ENCODE data around the gene CETP. TPM values are rescaled to one million over a fixed set of nuclear protein-coding genes. Genes with fewer than 3 reads are reported as not detected.

CETP gene
- total RNA-seq, 6 experiments from 2014 or later: 0.62 to 11.8 (median 4.7) TPM

DNA sequence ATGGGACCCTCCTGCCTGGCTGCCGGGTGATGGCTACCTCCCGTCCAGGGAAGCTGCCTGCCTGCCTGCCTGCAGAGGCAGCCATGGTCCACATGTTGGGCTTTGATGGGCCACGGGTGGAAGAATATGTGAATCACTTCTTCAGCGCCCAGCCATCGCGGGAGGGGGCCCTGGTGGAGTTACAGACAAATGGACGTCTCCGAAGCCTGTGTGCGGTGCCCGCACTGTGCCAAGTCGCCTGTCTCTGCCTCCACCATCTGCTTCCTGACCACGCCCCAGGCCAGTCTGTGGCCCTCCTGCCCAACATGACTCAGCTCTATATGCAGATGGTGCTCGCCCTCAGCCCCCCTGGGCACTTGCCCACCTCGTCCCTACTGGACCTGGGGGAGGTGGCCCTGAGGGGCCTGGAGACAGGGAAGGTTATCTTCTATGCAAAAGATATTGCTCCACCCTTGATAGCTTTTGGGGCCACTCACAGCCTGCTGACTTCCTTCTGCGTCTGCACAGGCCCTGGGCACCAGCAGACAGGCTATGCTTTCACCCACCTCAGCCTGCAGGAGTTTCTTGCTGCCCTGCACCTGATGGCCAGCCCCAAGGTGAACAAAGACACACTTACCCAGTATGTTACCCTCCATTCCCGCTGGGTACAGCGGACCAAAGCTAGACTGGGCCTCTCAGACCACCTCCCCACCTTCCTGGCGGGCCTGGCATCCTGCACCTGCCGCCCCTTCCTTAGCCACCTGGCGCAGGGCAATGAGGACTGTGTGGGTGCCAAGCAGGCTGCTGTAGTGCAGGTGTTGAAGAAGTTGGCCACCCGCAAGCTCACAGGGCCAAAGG, 64.4 kb downstream of the CETP start:
- H3K4me3 ChIP-seq: no peak overlapping the region
- DNase-seq: peak in 1 of 3 donors; percentile 59
- 83% methylated on average over 1 of the region's 21 CpGs for WGBS (ENCODE audit: insufficient coverage, low coverage, low lambda C conversion rate, missing lambda C conversion rate)
- H3K4me1 ChIP-seq: no peaks in the 10 kb centered on the region
- H3K27ac ChIP-seq: no peak overlapping the region
- no peaks in the 10 kb centered on the region for H3K9me3 ChIP-seq
- ATAC-seq: peak in 2 of 4 donors; percentile 19 to 20
- no peaks in the 10 kb centered on the region for H3K27me3 ChIP-seq
- intact Hi-C loops (cut with DNase I): no loop called here
- peaks cover 0 to 9% (median 0%) of the 10 kb centered on the region in 4 donors for H3K36me3 ChIP-seq
- TF ChIP-seq, protein P1, sequence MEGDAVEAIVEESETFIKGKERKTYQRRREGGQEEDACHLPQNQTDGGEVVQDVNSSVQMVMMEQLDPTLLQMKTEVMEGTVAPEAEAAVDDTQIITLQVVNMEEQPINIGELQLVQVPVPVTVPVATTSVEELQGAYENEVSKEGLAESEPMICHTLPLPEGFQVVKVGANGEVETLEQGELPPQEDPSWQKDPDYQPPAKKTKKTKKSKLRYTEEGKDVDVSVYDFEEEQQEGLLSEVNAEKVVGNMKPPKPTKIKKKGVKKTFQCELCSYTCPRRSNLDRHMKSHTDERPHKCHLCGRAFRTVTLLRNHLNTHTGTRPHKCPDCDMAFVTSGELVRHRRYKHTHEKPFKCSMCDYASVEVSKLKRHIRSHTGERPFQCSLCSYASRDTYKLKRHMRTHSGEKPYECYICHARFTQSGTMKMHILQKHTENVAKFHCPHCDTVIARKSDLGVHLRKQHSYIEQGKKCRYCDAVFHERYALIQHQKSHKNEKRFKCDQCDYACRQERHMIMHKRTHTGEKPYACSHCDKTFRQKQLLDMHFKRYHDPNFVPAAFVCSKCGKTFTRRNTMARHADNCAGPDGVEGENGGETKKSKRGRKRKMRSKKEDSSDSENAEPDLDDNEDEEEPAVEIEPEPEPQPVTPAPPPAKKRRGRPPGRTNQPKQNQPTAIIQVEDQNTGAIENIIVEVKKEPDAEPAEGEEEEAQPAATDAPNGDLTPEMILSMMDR (IDR thresholded peaks at IDR 0.05): no peak
- no peak for TF ChIP-seq POLR2A (IDR thresholded peaks at IDR 0.05)

DNA sequence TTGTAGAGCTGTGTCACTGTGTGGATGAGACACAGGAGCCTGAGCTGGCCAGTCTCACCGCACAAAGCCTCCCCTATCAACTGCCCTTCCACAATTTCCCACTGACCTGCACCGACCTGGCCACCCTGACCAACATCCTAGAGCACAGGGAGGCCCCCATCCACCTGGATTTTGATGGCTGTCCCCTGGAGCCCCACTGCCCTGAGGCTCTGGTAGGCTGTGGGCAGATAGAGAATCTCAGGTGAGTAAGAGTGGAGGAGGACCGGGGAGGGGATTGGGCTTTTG, 65.0 kb downstream of the CETP start:
- no peaks in the 10 kb centered on the region for H3K27me3 ChIP-seq
- WGBS (ENCODE audit: insufficient coverage, low coverage, low lambda C conversion rate, missing lambda C conversion rate): 100% methylated on average over 1 of the region's 3 CpGs
- no peak for DNase-seq
- intact Hi-C loops (cut with DNase I): no loop called here
- H3K4me1 ChIP-seq: no peaks in the 10 kb centered on the region
- H3K27ac ChIP-seq: no peak overlapping the region
- H3K4me3 ChIP-seq: no peak overlapping the region
- no peaks in the 10 kb centered on the region for H3K9me3 ChIP-seq
- TF ChIP-seq, protein P1 (IDR thresholded peaks at IDR 0.05): no peak
- no peak for TF ChIP-seq POLR2A (IDR thresholded peaks at IDR 0.05)
- ATAC-seq: no peak
- peaks cover 0 to 3% (median 0%) of the 10 kb centered on the region in 4 donors for H3K36me3 ChIP-seq

DNA sequence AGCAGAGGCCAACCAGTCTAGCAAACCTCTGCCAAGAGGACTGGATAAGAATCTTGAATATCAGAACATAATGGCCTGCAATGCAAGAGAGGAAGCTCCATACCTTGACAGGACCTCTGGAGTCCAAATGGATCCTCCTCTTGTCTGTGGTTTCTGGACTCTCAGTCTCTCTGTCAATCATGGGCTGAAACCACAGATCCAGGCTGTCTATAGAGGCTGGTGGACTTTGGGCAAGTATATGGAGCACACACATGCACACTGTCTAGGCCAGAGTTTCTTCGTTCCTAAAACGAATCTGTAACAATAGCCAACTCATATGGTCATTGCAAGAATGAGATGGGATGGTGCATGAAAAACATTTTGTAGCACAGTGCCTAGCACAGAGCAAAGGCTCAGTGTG, 65.3 kb downstream of the CETP start:
- Histone ChIP-seq H3K4me1 (no peaks in the 10 kb centered on the region), H3K9me3 (no peaks in the 10 kb centered on the region), H3K27me3 (no peaks in the 10 kb centered on the region), H3K4me3 (no peak overlapping the region), H3K36me3 (no peaks in the 10 kb centered on the region), H3K27ac (no peak overlapping the region)
- intact Hi-C loops (cut with DNase I): no loop called here
- 93% methylated on average over 2 of the region's 2 CpGs for WGBS (ENCODE audit: insufficient coverage, low coverage, low lambda C conversion rate, missing lambda C conversion rate)
- TF ChIP-seq, protein P1 (IDR thresholded peaks at IDR 0.05): no peak
- no peak for TF ChIP-seq POLR2A (IDR thresholded peaks at IDR 0.05)
- no peak for DNase-seq
- no peak for ATAC-seq

DNA sequence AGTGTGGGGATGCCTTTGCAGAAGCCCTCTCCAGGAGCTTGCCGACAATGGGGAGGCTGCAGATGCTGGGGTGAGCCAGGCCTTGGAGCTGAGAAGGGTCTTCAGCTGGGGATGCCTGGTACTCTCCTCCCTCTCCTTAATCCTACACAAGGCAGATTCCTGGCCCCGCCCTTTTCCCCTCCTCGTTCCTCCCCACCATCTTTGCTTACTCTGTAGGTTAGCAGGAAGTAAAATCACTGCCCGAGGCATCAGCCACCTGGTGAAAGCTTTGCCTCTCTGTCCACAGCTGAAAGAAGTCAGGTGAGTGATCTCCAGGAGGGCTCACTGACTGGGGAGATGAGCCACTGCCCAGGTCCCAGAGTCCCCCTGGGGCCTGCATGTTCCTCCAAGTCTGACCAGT, 66.3 kb downstream of the CETP start:
- intact Hi-C loops (cut with DNase I): no loop called here
- ATAC-seq: no peak
- TF ChIP-seq POLR2A (IDR thresholded peaks at IDR 0.05): no peak
- TF ChIP-seq, protein P1 (IDR thresholded peaks at IDR 0.05): no peak
- Histone ChIP-seq H3K27me3 (no peaks in the 10 kb centered on the region), H3K4me3 (no peak overlapping the region), H3K4me1 (no peaks in the 10 kb centered on the region), H3K27ac (no peak overlapping the region), H3K9me3 (no peaks in the 10 kb centered on the region), H3K36me3 (no peaks in the 10 kb centered on the region)
- WGBS (ENCODE audit: insufficient coverage, low coverage, low lambda C conversion rate, missing lambda C conversion rate): 50% methylated on average over 1 of the region's 4 CpGs
- peak in 1 of 3 donors; percentile 11 for DNase-seq

All from right lobe of liver (tissue), 6 donors.